Activated CD4-positive, alpha-beta T cell treated with anti-CD3 and anti-CD28 coated beads for 36 hours (primary cell): ENCODE data around the gene TNP2. TPM values are rescaled to one million over a fixed set of nuclear protein-coding genes. Genes with fewer than 3 reads are reported as not detected.
"Not testable (repeated sequence)": the region's sequence is repeated elsewhere in the genome, so short reads cannot be mapped to it uniquely, and the experiment has no call there.

ENCODE experiments used
- ATAC-seq: fragments of 200-7000 bp; cut with Tn5 transposase; one replicate; pipeline ENCODE4 v1.10.0; 2021; ENCODE audit warnings: mild to moderate bottlenecking, moderate library complexity
- CTCF ChIA-PET: fragments of 350-600 bp; sonication (Branson Sonifier 250); formaldehyde crosslinking; loops from one replicate; lab custom pipeline; 2021; ENCODE audit warnings: antibody characterized with exemption; lab: Charles Lee
- POLR2A ChIA-PET: fragments of 350-600 bp; sonication (Branson Sonifier 250); formaldehyde crosslinking; loops from one replicate; lab custom pipeline; 2021; ENCODE audit warnings: antibody characterized with exemption, inconsistent platforms; lab: Charles Lee
- DNase-seq: peaks from one replicate; pipeline ENCODE4 v3.0.0-alpha.2; 2020
- H3K27ac Mint-ChIP-seq: one replicate; pipeline ENCODE4 v1.8.0; 2021; ENCODE audit warnings: mixed read lengths
- H3K27me3 Mint-ChIP-seq: one replicate; pipeline ENCODE4 v1.8.0; 2021; ENCODE audit warnings: mixed read lengths
- H3K36me3 Mint-ChIP-seq: one replicate; pipeline ENCODE4 v1.8.0; 2021; ENCODE audit warnings: low read depth, mixed read lengths
- H3K4me1 Mint-ChIP-seq: one replicate; pipeline ENCODE4 v1.8.0; 2021; ENCODE audit warnings: mixed read lengths
- H3K4me3 Mint-ChIP-seq: one replicate; pipeline ENCODE4 v1.8.0; 2021; ENCODE audit warnings: mild to moderate bottlenecking, moderate library complexity, mixed read lengths
- H3K9me3 Mint-ChIP-seq: one replicate; pipeline ENCODE4 v1.8.0; 2021; ENCODE audit warnings: low read depth, mixed read lengths
- intact Hi-C, 2 experiments: fragments of 100-400 bp; cut with DNase I in 1 of 2; cut with micrococcal nuclease in 1 of 2; formaldehyde crosslinking; loops; one replicate each; pipeline versions ENCODE4 v1.14.2 to v1.15.1; 2022 to 2024; cut with DNase I, micrococcal nuclease
- microRNA-seq: library from miRNA; unstranded; fragments of <30 nt; microRNA quantifications from one replicate; pipeline ENCODE4 v1.2.0, GENCODE V29; 2021; ENCODE audit warnings: borderline replicate concordance
- total RNA-seq, 2 experiments: library from RNA; stranded (reverse); gene quantifications; one replicate each; pipeline ENCODE4 v1.2.3, GENCODE V29; 2021

Gene TNP2
- total RNA-seq, 2 experiments from 2014 or later, result not detected

GRCh38 chr16:11224894-11225676 is 44.0 kb downstream of the TNP2 start:
- POLR2A ChIA-PET, result interaction anchor here (0.6 to 3.7 kb wide), 32 partner anchors 9 to 267 kb away, joined by 3 to 79 read pairs (median 5); partner anchors contain the start of gene SOCS1
- intact Hi-C loops, result loop anchor here (1.0 to 5.0 kb wide), 17 partner anchors 8 to 483 kb away; partner anchors contain the start of genes DEXI (in 1 of the 2), NUBP1 (in 1 of the 2), RMI2 (in 1 of the 2) and SOCS1 (in 1 of the 2)
- H3K4me1 Mint-ChIP-seq, result peaks cover 66% of the 10 kb centered on the region

GRCh38 chr16:11224096-11224893 is 44.8 kb downstream of the TNP2 start:
- Mint-ChIP-seq H3K4me3 (peak overlapping the region; percentile 54), H3K36me3 (peaks cover 2% of the 10 kb centered on the region), H3K27ac (peak overlapping the region; percentile 98), H3K4me1 (peaks cover 61% of the 10 kb centered on the region), H3K27me3 (no peaks in the 10 kb centered on the region), H3K9me3 (peaks cover 1% of the 10 kb centered on the region)
- DNase-seq (peak; percentile 88), ATAC-seq (peak; percentile 55)
- POLR2A ChIA-PET, result interaction anchor here (0.6 to 3.7 kb wide), 28 partner anchors 10 to 266 kb away, joined by 3 to 79 read pairs (median 5); partner anchors contain the start of gene SOCS1
- intact Hi-C loops, result loop anchor here (2.0 to 5.0 kb wide), 6 partner anchors 17 to 353 kb away; no protein-coding TSS in a partner anchor
- CTCF ChIA-PET, result interaction anchor here (0.8 to 2.6 kb wide), 12 partner anchors 8 to 844 kb away, joined by 3 to 18 read pairs (median 7); partner anchors contain the start of gene SOCS1

More at GRCh38 chr16:11224894-11225676, 44.0 kb downstream of the TNP2 start:
- H3K27me3 Mint-ChIP-seq, result no peaks in the 10 kb centered on the region
- peak overlapping the region; percentile 98 for H3K27ac Mint-ChIP-seq
- CTCF ChIA-PET, result interaction anchor here (0.6 to 2.6 kb wide), 21 partner anchors 8 to 843 kb away, joined by 3 to 18 read pairs (median 4); partner anchors contain the start of genes SOCS1 and ZC3H7A
- peak; percentile 96 for DNase-seq
- no peaks in the 10 kb centered on the region for H3K9me3 Mint-ChIP-seq
- peak overlapping the region; percentile 54 for H3K4me3 Mint-ChIP-seq
- peaks cover 2% of the 10 kb centered on the region for H3K36me3 Mint-ChIP-seq
- ATAC-seq, result peak; percentile 76

- intact Hi-C loops, result loop anchor here in 1 of 2 experiments (5.0 kb wide), 1 partner anchor 43 kb away; no protein-coding TSS in a partner anchor
- peaks cover 13% of the 10 kb centered on the region for H3K36me3 Mint-ChIP-seq
- H3K27ac Mint-ChIP-seq, ATAC-seq, H3K4me3 Mint-ChIP-seq, DNase-seq, H3K27me3 Mint-ChIP-seq: not testable (repeated sequence)
- POLR2A ChIA-PET, result interaction anchor here (1.0 kb wide), 1 partner anchor 33 kb away, joined by 3 read pairs; no protein-coding TSS in a partner anchor
- H3K4me1 Mint-ChIP-seq, result peaks cover 36% of the 10 kb centered on the region
- CTCF ChIA-PET, result interaction anchor here (0.9 kb wide), 1 partner anchor 62 kb away, joined by 3 read pairs; no protein-coding TSS in a partner anchor
- peaks cover 20% of the 10 kb centered on the region for H3K9me3 Mint-ChIP-seq
Measured at GRCh38 chr16:11220507-11220906, 48.6 kb downstream of the TNP2 start.

- DNase-seq (no peak), ATAC-seq (no peak)
- H3K4me1 Mint-ChIP-seq, result peaks cover 23% of the 10 kb centered on the region
- no peak overlapping the region for H3K4me3 Mint-ChIP-seq
- POLR2A ChIA-PET, result interaction anchor here (0.7 kb wide), 1 partner anchor 248 kb away, joined by 3 read pairs; no protein-coding TSS in a partner anchor
- H3K9me3 Mint-ChIP-seq, result peaks cover 20% of the 10 kb centered on the region
- CTCF ChIA-PET, result interaction anchor here (1.6 kb wide), 2 partner anchors 10 to 119 kb away, joined by 6 to 8 read pairs; no protein-coding TSS in a partner anchor
- intact Hi-C loops, result no loop called here
- H3K27ac Mint-ChIP-seq, result no peak overlapping the region
- H3K27me3 Mint-ChIP-seq, result no peaks in the 10 kb centered on the region
- peaks cover 13% of the 10 kb centered on the region for H3K36me3 Mint-ChIP-seq
Measured at GRCh38 chr16:11219178-11219577, 49.9 kb downstream of the TNP2 start.

- intact Hi-C loops, result no loop called here
- ChIA-PET POLR2A (no interaction called here), CTCF (interaction anchor here (0.6 to 1.6 kb wide), 13 partner anchors 10 to 254 kb away, joined by 3 to 8 read pairs (median 3); partner anchors contain the start of gene PRM3)
- peaks cover 20% of the 10 kb centered on the region for H3K9me3 Mint-ChIP-seq
- H3K4me3 Mint-ChIP-seq, result no peak overlapping the region
- DNase-seq (no peak), ATAC-seq (no peak)
- peaks cover 19% of the 10 kb centered on the region for H3K4me1 Mint-ChIP-seq
- no peaks in the 10 kb centered on the region for H3K27me3 Mint-ChIP-seq
- peaks cover 11% of the 10 kb centered on the region for H3K36me3 Mint-ChIP-seq
- H3K27ac Mint-ChIP-seq, result no peak overlapping the region
Measured at GRCh38 chr16:11218604-11218962, 50.5 kb downstream of the TNP2 start.

Small RNA genes lying within 50 kb of the gene (microRNA-seq; reads per million reads assigned to microRNA genes)
- not detected for gene MIR548H2

Other genes with a start within 250 kb of the TNP2 start
- gene SOCS1, start 13.1 kb downstream of the TNP2 start, total RNA-seq, result 100 to 1,000 TPM in 1 of 2 experiments, 10 to 100 TPM in 1; 100.0 to 103 TPM
- gene PRM3, start 4.3 kb upstream of the TNP2 start, total RNA-seq, result not detected
- not detected for gene PRM2, start 7.2 kb upstream of the TNP2 start, total RNA-seq
- not detected for gene PRM1, start 12.0 kb upstream of the TNP2 start, total RNA-seq
- gene RMI2, start 76.1 kb upstream of the TNP2 start, total RNA-seq, result 10 to 100 TPM; 56.0 to 69.8 TPM